Mesenchymal stem cell (in vitro differentiated cells and primary cell): ENCODE results near the gene EPS15.

Experiments
- DNase-seq: peaks from one replicate; pipeline ENCODE4 v3.0.0-alpha.2; 2013
- H2AFZ ChIP-seq: one replicate; pipeline ENCODE4 v1.6.1; 2013; ENCODE audit warnings: low read depth, mild to moderate bottlenecking, control low read depth, inconsistent platforms, low read length, moderate library complexity
- H2AK5ac ChIP-seq: 2 replicates; pipeline ENCODE4 v1.6.1; 2013; ENCODE audit warnings: low read length, moderate library complexity, mild to moderate bottlenecking, inconsistent platforms; ENCODE audit not compliant: severe bottlenecking
- H2BK120ac ChIP-seq: one replicate; pipeline ENCODE4 v1.6.1; 2013; ENCODE audit warnings: low read depth, mild to moderate bottlenecking, inconsistent platforms, low read length, moderate library complexity
- H2BK12ac ChIP-seq, 2 experiments: one replicate each; pipeline ENCODE4 v1.6.1; 2013; ENCODE audit warnings: inconsistent platforms in 2 of 2, low read length in 2 of 2, mild to moderate bottlenecking in 2 of 2, moderate library complexity in 2 of 2, control low read depth in 1 of 2
- H2BK15ac ChIP-seq: one replicate; pipeline ENCODE4 v1.6.1; 2013; ENCODE audit warnings: mild to moderate bottlenecking, low read depth, inconsistent platforms; ENCODE audit not compliant: poor library complexity, severe bottlenecking
- H2BK5ac ChIP-seq: 2 replicates; pipeline ENCODE4 v1.6.1; 2013; ENCODE audit warnings: low read depth, mild to moderate bottlenecking, low read length, control low read depth, inconsistent platforms; ENCODE audit not compliant: poor library complexity, severe bottlenecking
- H3K14ac ChIP-seq, 2 experiments: one replicate each; pipeline ENCODE4 v1.6.1; 2013; ENCODE audit warnings: inconsistent platforms in 2 of 2, low read length in 2 of 2, control low read depth in 1 of 2, mild to moderate bottlenecking in 1 of 2, moderate library complexity in 1 of 2
- H3K18ac ChIP-seq, 2 experiments: one replicate each; pipeline ENCODE4 v1.6.1; 2013; ENCODE audit warnings: inconsistent platforms in 2 of 2, low read length in 2 of 2, control low read depth in 1 of 2, low read depth in 1 of 2, mild to moderate bottlenecking in 1 of 2
- H3K23ac ChIP-seq, 2 experiments: one replicate each; pipeline ENCODE4 v1.6.1; 2013; ENCODE audit warnings: inconsistent platforms in 2 of 2, low read length in 2 of 2, mild to moderate bottlenecking in 2 of 2, moderate library complexity in 2 of 2, control low read depth in 1 of 2
- H3K27ac ChIP-seq: 2 replicates; pipeline ENCODE4 v1.5.1; 2013; ENCODE audit warnings: mild to moderate bottlenecking, moderate library complexity, low read length, control low read depth, inconsistent platforms; ENCODE audit not compliant: poor library complexity, severe bottlenecking
- H3K27me3 ChIP-seq, 2 experiments: 2 replicates each; pipeline versions ENCODE4 v1.6.1 to v1.7.0; 2013; ENCODE audit warnings: low read length in 2 of 2, mild to moderate bottlenecking in 2 of 2, moderate library complexity in 2 of 2, control low read depth in 1 of 2, inconsistent platforms in 1 of 2; ENCODE audit not compliant: control insufficient read depth in 1 of 2, insufficient read depth in 1 of 2
- H3K36me3 ChIP-seq, 2 experiments: 2 replicates each; pipeline versions ENCODE4 v1.6.1 to v1.7.0; 2013; ENCODE audit warnings: low read length in 2 of 2, control low read depth in 1 of 2, inconsistent platforms in 1 of 2, low read depth in 1 of 2, mild to moderate bottlenecking in 1 of 2; ENCODE audit not compliant: insufficient read depth in 2 of 2, control insufficient read depth in 1 of 2
- H3K4ac ChIP-seq, 2 experiments: one replicate each; pipeline ENCODE4 v1.6.1; 2013; ENCODE audit warnings: inconsistent platforms in 2 of 2, low read length in 2 of 2, mild to moderate bottlenecking in 2 of 2, moderate library complexity in 2 of 2, control low read depth in 1 of 2, low read depth in 1 of 2
- H3K4me1 ChIP-seq: 2 replicates; pipeline ENCODE4 v1.6.1; 2013; ENCODE audit warnings: low read depth, low read length, control low read depth; ENCODE audit not compliant: control insufficient read depth, insufficient read depth
- H3K4me2 ChIP-seq: 2 replicates; pipeline ENCODE4 v1.6.1; 2013; ENCODE audit warnings: low read length, mild to moderate bottlenecking, inconsistent platforms; ENCODE audit not compliant: poor library complexity, severe bottlenecking
- H3K4me3 ChIP-seq, 2 experiments: 2 replicates each; pipeline versions ENCODE4 v1.5.1 to v1.7.0; 2013; ENCODE audit warnings: low read length in 2 of 2, mild to moderate bottlenecking in 2 of 2, control low read depth in 1 of 2, low read depth in 1 of 2; ENCODE audit not compliant: insufficient read depth in 1 of 2
- H3K79me1 ChIP-seq: replicated peaks from 2 replicates; pipeline ENCODE4 v1.6.1; 2013; ENCODE audit warnings: mild to moderate bottlenecking, control low read depth, low read length, inconsistent platforms; ENCODE audit not compliant: poor library complexity, severe bottlenecking
- H3K9ac ChIP-seq: 2 replicates; pipeline ENCODE4 v1.7.0; 2013; ENCODE audit warnings: mild to moderate bottlenecking, low read length, moderate library complexity
- H3K9me3 ChIP-seq: 2 replicates; pipeline ENCODE4 v1.7.0; 2013; ENCODE audit warnings: mild to moderate bottlenecking, low read length; ENCODE audit not compliant: control insufficient read depth
- H4K8ac ChIP-seq: one replicate; pipeline ENCODE4 v1.6.1; 2013; ENCODE audit warnings: inconsistent platforms, mild to moderate bottlenecking, low read length, moderate library complexity
- H4K91ac ChIP-seq: one replicate; pipeline ENCODE4 v1.6.1; 2013; ENCODE audit warnings: mild to moderate bottlenecking, low read length, inconsistent platforms
- WGBS: methylation state at CpG from one replicate; pipeline ENCODE4 v1.1.7; 2013; ENCODE audit warnings: mixed read lengths; 5-methylcytosine and 5-hydroxymethylcytosine counted together

EPS15 gene

DNA sequence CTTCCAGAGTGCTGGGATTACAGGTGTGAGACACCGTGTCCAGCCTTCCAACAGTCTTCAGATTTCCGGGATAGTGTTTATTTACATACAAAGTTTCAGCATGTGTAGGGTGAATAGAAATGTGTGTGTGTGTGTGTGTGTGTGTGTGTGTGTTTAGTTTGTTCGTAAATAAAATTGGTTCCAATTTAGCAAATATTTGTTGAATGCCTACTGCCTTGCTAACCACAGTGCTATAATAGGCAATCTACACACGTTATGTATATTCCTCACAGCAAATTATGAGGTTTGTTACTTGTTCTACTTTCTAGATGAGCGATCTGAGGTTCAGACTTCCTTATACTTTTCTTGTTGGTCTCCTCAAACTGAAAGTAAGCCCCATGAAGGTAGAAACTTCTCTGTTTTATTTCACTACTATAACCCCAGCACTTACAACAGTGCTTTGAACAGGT is 32.8 kb upstream of the EPS15 start:
- Histone ChIP-seq H2BK15ac (no peak overlapping the region), H3K14ac (no peak overlapping the region), H2BK5ac (no peak overlapping the region), H3K4me1 (no peaks in the 10 kb centered on the region), H3K36me3 (no peaks in the 10 kb centered on the region), H3K79me1 (no peaks in the 10 kb centered on the region), H3K27me3 (no peaks in the 10 kb centered on the region), H3K9me3 (no peaks in the 10 kb centered on the region), H2AFZ (no peak overlapping the region), H3K4me2 (no peak overlapping the region), H2BK120ac (no peak overlapping the region), H4K8ac (no peak overlapping the region), H2AK5ac (no peak overlapping the region), H3K18ac (no peak overlapping the region), H2BK12ac (no peak overlapping the region), H3K27ac (no peak overlapping the region), H3K9ac (no peak overlapping the region), H4K91ac (no peak overlapping the region), H3K4ac (no peak overlapping the region), H3K4me3 (no peak overlapping the region), H3K23ac (no peak overlapping the region)
- DNase-seq: no peak
- 86% methylated on average over 4 of the region's 5 CpGs for whole genome bisulfite sequencing

DNA sequence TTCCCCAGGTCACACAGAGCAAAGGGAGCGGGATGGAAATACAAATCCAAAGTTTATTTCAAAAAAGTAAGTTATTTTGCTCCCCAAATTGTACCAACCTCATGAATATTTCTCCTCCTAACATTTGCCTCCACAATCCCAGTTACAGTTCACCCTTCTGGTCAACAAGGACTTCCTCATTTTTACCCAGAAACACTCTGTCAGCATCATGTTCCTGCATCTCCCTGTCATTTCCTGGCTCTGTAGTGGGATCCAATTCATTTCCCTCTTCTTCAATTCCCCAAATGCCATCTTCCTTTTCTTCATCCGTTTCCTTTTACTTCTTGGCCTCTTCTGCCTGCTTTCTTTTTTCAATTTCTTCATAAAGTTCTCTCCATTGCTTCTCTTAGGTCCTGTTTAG is 32.0 kb upstream of the EPS15 start:
- Histone ChIP-seq H2AFZ (no peak overlapping the region), H2BK5ac (no peak overlapping the region), H4K91ac (no peak overlapping the region), H2BK12ac (no peak overlapping the region), H3K23ac (no peak overlapping the region), H2BK15ac (no peak overlapping the region), H3K4me2 (no peak overlapping the region), H3K18ac (no peak overlapping the region), H3K79me1 (no peaks in the 10 kb centered on the region), H3K4me1 (no peaks in the 10 kb centered on the region), H3K27me3 (no peaks in the 10 kb centered on the region), H3K27ac (no peak overlapping the region), H3K36me3 (no peaks in the 10 kb centered on the region), H4K8ac (no peak overlapping the region), H3K4me3 (no peak overlapping the region), H3K14ac (no peak overlapping the region), H2AK5ac (no peak overlapping the region), H2BK120ac (no peak overlapping the region), H3K9ac (no peak overlapping the region), H3K4ac (no peak overlapping the region), H3K9me3 (no peaks in the 10 kb centered on the region)
- no peak for DNase-seq
- 91% methylated on average over 2 of the region's 2 CpGs for WGBS

DNA sequence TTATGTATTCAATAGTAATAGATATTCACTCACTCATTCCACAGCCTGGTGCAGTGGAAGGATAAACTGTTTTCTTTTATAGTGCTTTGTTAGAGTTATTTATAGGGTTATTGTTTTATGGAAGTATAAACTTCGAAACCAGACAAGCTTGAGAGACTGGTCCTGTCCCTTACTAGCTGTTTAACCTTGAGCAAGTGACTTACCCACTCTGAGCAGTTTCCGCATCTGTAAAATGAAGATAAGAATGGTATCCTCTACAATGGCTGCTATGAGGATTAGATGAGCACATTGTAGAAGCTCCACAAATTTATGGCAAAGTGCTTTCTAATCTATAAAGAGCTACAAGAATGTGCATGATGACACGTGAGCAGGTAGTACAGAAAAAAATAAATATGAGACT is 30.8 kb upstream of the EPS15 start:
- Histone ChIP-seq H3K36me3 (no peaks in the 10 kb centered on the region), H2BK12ac (no peak overlapping the region), H3K4me3 (no peak overlapping the region), H4K91ac (no peak overlapping the region), H3K27me3 (no peaks in the 10 kb centered on the region), H3K14ac (no peak overlapping the region), H3K4me2 (no peak overlapping the region), H3K4me1 (no peaks in the 10 kb centered on the region), H4K8ac (no peak overlapping the region), H3K9me3 (no peaks in the 10 kb centered on the region), H2AK5ac (no peak overlapping the region), H3K9ac (no peak overlapping the region), H3K23ac (no peak overlapping the region), H3K79me1 (no peaks in the 10 kb centered on the region), H2BK5ac (no peak overlapping the region), H2AFZ (no peak overlapping the region), H3K18ac (no peak overlapping the region), H2BK120ac (no peak overlapping the region), H2BK15ac (no peak overlapping the region), H3K4ac (no peak overlapping the region), H3K27ac (no peak overlapping the region)
- 90% methylated on average over 2 of the region's 3 CpGs for WGBS
- DNase-seq: no peak

DNA sequence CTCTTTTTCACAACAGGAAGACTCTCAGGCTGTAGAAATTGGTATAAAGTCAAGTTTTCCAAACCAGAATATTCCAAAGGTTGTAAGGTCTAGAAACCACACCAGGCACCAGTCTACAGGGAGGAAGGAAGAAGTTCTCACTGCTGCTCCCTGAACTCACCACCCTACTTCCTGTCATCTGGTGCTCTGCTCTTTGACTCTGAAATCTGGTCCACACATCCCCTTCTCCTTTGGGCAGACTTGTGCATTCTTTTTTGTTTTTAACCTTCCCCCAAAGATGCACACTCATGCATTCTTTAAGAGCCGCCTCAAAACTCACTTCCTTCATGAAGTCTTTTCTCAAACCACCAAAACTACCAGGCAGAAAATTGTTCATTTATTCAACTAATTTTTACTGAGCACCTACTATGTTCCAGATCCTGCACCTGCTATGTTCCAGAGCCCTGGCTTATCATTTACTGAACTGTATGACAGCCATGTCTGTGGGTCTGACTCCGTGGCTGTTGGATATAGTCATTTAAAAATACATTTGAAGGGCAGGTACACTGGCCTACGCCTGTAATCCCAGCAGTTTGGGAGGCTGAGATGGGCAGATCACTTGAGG is 30.1 kb upstream of the EPS15 start:
- H4K8ac ChIP-seq: no peak overlapping the region
- no peak overlapping the region for H3K14ac ChIP-seq
- H3K4ac ChIP-seq: no peak overlapping the region
- no peaks in the 10 kb centered on the region for H3K9me3 ChIP-seq
- 79% methylated on average over 2 of the region's 3 CpGs for WGBS
- no peak overlapping the region for H4K91ac ChIP-seq
- no peaks in the 10 kb centered on the region for H3K79me1 ChIP-seq
- H3K23ac ChIP-seq: no peak overlapping the region
- H3K4me3 ChIP-seq: no peak overlapping the region
- no peaks in the 10 kb centered on the region for H3K36me3 ChIP-seq
- peak overlapping the region; percentile 15 for H3K9ac ChIP-seq
- H2BK12ac ChIP-seq: peak overlapping the region in 1 of 2 experiments; percentile 52
- H3K27me3 ChIP-seq: no peaks in the 10 kb centered on the region
- H2AK5ac ChIP-seq: no peak overlapping the region
- no peaks in the 10 kb centered on the region for H3K4me1 ChIP-seq
- H3K18ac ChIP-seq: no peak overlapping the region
- H2BK120ac ChIP-seq: no peak overlapping the region
- no peak overlapping the region for H3K4me2 ChIP-seq
- H2AFZ ChIP-seq: no peak overlapping the region
- no peak overlapping the region for H3K27ac ChIP-seq
- no peak for DNase-seq
- H2BK15ac ChIP-seq: no peak overlapping the region
- H2BK5ac ChIP-seq: no peak overlapping the region
